GM19351 (cell line): ENCODE measurements around the gene ENPEP.
"Not testable (repeated sequence)": the region's sequence is repeated elsewhere in the genome, so short reads cannot be mapped to it uniquely, and the experiment has no call there.

Experiments
- ATAC-seq: cut with Tn5 transposase; IDR thresholded peaks from one replicate; pipeline ENCODE4 v1.9.1; 2021; ENCODE audit warnings: mild to moderate bottlenecking, moderate library complexity; ENCODE audit not compliant: unreplicated experiment

Gene ENPEP

DNA sequence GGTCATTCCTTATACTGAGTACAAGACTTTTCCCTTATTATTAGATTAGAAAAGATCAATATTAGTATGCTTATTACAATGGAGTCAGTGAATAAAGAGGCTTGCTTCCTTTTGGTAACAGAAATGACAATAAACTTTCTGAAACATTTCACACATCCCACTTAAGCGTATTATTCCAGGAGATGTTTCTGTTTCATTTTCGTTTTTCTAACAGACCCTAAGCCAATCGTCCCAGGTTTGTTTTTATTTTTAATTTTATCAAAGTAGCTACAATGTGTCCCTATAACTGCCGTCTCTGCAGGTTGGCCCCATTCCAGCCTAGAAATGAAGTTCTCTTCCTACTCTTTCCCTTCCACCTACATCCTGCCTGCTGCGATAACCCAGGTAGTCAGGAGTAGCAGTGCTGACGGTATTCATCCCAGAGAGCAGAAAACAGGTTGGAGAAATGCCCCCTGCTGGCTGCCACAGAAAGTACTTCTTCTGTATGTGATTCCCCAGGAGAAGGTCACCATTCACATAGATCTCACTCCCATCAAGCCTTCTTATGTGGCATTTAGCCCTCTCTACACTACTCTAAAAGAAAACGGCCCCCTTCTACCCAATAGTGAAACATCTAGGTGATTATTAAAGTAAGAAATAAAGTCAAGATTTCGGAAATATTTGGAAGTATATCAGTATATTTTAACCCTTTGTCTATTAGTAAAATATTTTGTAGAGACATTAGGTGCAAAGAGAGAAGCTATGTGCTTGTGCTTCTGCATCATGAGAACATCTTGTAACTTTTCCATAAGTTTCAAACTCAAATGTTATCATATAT is 40.4 kb downstream of the ENPEP start:
- ATAC-seq = peak; percentile 84

DNA sequence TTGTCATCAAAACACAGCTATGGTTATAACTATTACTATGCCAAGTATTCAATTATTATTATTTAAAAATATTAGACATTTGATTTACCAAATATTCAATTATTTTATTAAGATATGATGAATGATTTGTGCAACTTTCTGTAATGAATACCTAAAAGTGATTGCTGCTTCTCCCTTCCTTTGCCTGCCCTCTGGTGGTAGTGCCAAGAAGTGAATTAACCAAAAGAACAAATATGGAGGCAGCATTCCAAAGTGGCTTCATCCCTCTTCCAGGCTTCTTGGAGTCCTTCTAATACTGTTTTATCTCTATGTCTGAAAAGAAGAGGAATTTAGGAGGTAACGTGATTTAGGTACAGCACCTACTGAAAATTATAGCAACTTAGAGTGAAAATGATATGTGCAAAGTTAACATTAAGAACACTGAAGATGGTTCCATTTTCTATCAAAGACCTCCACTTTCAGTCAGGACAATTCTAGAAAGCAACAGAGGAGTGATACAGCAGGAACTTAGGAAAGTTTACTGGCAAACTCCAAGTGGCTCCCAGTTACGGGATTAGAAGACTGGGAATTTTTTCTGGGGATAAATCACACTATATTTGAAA is 43.0 kb downstream of the ENPEP start:
- ATAC-seq = no peak

DNA sequence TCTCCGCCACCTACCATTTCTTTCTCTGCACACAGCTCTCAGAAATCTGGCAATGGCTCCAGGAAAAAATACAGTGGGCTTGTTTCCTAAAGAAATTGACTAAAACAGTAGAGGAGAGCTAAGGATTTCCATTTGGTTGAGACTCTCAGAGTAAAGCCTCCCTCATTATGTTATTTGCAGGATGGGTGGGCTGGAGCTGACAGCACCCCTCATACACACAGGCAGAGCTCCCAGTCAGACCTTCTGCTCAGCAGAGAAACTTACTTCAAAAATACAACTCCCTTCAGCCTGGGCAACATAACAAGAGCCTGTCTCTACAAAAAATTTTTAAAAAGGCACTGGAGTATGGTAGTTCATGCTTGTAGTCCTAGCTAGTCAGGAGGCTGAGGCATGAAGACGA is 44.9 kb downstream of the ENPEP start:
- ATAC-seq = no peak

DNA sequence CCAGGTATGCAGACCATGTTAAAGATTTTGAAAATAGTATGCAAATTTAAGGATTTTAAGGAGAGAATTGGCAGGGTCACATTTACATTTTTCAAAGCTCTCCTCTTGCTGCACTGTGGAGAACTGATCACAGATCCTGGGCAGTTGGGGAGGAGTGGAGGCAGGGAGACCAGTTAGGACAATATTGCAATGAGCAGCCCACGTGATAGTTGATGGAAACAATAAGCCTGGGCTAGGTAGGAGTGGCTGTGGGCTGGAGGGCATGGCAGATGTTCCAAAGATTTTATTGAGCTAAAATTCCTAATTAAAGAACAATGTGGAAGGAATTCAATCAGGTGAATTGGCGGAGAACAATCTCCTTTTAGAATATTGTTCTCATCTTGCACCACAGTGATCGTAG is 50.6 kb downstream of the ENPEP start:
- no peak for ATAC-seq

DNA sequence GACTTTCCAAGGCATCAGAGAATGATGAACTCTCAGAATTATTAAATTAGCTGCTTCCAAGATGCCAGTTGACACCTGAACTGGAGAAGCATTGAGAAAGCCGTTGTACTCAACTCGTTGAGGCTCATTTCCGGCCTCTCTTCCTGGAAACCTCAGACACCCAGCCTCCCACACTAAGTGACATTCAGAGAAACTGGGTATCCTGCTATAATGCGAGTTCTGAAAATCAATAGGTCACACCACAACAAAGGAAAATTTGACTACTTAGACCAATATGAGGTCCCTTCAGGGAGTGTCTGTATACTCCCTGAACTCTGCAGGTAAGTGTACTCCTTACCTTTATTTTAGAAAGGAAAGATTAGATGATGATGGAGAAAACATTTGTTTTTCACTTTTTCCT is 51.2 kb downstream of the ENPEP start:
- ATAC-seq = no peak

DNA sequence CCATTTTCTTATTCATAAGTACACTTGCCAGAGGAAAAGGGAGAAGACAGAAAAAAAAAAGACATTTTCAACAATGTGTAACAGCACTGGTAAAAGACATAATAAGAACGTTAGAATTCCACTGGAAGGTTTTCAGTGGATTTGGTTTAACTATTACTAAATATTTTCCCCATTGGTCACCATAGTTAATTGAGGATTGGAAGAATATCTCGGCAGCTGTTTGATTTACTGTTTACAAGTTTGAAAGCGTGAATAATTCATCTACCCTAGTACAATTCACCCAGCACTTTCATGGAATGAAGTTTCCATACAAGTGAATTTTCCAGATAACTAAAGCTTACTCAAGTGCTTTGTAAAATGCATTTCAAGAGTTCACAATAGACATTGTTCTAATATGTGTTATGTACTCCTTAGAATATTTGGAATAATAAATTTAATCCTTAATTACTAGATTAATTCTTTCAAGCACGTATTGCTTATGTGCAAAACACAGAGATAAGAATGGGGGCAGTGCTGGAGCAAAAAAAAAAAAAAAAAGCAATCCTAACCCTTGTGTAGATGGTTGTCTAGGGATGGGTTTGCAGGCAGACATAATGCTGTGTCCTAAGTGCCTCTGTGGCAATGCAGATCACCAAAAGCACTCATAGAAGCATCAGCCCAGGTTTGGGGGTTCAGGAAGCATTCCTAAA is 57.1 kb downstream of the ENPEP start:
- peak; percentile 25 for ATAC-seq

DNA sequence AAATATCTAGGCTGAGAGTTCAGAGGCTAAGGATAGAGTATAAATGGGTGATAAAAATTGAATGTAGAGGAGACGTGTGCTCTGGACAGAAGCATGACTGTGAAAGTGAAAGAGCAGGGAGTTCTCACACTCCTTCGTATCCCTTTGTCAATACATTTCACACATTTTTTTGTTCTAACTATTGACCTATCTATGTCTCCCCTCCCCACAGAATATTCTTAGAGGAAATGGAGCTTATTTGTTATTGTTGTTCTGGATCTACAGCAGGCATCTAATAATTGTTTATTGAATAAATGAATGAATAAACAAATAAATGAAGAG is 57.6 kb downstream of the ENPEP start:
- peak; percentile 66 for ATAC-seq

DNA sequence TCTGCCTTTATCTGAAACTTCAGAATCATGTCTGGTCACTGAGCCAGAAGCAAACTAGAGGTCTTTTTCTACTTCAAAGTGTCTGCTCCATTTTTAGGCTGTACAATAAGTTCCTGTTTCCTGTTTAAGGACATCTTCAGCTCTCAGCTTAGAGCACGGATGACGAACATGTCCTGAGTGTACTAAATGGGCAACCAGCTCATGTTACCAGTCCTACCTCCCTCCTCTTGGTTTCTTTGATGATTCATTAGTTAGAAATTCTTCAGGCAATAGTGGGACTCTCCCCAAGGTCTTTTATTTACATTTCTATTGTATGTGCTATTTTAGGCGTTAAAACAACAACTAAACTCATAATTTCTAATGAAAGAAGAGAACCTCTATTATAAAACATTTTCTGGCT is 58.0 kb downstream of the ENPEP start:
- peak; percentile 76 for ATAC-seq

DNA sequence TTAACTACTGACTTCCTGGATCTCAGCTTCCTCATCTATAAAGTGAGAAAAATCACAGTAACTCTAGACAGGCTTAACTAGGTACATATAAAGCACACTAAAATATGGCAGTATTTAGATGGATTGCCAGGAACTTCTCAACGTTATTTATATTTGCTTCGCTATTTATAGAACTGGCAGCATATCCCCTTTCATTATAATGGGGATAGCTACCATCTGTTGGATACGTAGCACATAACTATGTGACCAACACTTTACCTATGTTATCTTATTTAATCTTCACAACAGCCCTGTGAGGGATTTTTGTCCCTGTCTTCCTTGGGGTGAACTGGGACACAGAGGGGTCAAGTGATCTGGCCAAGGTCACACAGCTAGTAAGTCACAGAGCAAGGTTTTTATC is 64.6 kb downstream of the ENPEP start:
- no peak for ATAC-seq

DNA sequence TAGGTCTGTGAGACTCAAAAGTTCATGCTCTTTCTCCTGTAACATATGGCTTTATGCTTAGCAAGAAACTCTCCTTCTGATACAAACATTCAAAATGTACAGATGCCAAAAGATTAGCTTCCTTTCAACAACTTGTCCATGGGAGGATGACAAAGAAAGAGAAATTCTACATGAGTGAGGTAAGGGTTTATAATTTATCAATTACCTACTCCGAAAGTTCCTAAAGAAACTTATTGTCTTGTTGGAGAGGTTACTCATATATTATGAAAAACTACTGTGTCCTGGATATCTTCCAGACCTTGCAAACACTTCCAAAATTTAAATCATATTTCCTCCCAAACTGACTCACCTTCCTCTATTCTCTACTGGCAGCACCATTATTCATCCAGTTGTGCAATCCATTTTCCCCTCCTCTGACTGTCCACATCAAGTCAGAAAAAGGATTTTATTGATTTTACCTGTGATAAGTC is 65.1 kb downstream of the ENPEP start:
- no peak for ATAC-seq

DNA sequence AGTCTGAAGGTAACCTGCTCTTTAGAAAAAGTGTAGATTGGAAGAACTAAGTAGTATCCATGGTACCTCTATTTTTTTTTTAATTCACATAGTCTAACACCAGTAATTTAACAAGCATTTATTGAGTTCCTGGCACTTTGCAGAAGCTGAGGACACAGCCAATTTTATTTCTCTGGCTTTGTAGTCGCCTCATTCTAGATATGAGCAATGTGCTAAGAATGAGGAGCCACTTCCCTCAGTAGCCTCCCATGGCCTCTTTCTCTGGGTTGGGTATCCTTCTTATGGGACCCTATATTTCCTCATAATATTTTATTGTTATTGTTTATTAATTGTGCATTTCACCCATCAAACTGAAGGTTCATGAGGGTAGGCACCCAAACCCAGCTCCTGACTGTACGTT is 67.6 kb downstream of the ENPEP start:
- no peak for ATAC-seq

DNA sequence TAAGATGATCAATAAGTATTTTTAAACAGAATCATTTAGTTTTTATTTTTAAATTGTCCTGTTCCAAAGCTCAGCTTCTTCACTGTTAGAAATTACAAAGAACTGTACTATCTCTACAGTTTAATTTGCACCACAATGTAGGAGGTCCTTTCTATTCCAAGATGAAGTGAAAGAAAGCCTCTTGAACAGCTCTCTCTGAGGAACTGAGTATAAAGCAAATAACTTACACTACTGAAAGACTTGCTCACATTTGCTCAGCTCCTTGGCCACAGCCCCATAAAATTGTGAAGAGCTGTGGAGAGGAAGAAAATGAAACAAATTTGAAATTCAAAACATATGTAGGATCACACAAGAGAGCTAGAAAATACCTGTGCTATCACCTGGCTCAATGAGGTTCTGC is 68.6 kb downstream of the ENPEP start:
- ATAC-seq = peak; percentile 67

DNA sequence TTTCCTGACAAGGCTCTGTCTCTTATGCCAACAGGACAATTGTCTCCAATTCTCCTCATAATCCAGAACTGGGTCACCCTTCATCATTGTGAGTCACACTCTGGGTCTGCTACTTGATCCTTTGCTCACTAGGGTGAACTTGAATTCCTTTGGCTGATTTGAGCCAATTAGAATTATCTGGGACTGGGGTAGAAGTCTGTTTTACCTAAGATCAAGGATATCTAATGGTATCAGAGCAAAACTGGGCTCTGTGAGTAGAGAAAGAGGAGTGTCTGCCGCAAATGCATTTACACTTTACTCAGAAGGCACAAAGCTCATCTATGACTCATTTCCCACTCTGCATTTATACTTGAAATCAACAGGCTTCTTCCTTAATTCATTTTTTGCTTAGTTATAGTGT is 74.3 kb downstream of the ENPEP start:
- ATAC-seq = no peak

DNA sequence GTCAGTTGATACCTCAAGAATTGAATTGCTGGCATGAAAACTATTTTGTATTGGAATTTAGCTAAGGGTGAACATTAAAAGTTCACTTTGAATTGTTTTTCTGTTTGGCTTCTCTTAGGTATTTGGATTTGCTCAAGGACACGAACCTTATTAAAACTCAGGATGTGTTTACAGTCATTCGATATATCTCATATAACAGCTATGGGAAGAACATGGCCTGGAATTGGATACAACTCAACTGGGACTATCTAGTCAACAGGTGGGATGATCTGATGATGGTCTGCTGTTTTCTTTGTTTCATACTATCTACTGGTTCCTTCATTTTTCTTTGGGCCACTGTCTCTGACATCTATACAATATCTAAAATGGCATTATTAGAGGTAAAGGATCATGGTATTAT is 77.2 kb downstream of the ENPEP start:
- no peak for ATAC-seq

DNA sequence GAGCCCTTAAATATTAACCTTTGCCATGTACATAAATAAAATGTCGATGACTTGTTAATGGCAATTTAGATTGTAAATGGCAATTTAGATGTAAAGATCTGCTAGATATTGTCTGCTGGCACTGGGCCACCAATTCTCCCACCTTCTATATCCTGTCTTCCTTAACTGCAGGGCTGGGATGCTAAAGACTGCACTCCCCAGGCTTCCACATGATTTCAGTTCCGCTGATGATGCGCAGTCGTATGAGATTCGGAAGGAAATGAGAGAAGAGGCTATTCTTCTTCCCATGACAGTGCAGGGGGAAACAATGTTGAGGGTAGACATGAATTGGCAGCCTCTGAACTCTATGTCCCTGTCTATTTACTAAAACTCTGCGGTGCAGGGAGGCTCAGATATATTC is 91.3 kb downstream of the ENPEP start:
- no peak for ATAC-seq

DNA sequence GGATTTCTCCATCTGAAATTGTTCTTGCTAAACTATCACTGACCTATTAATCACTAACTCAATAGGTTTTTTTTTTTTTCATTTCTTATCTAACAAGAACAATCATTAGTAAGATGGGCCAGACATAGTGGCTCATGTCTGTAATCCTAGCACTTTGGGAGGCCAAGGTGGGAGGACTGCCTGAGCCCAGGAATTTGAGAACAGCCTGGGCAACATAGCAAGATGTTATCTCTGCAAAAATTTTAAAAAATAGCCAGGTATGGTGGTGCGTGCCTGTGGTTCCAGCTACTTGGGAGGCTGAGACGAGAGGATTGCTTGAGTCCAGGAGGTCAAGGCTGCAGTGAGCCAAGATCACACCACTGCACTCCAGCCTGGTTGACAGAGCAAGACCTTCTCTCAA is 100.7 kb downstream of the ENPEP start:
- ATAC-seq = not testable (repeated sequence)

DNA sequence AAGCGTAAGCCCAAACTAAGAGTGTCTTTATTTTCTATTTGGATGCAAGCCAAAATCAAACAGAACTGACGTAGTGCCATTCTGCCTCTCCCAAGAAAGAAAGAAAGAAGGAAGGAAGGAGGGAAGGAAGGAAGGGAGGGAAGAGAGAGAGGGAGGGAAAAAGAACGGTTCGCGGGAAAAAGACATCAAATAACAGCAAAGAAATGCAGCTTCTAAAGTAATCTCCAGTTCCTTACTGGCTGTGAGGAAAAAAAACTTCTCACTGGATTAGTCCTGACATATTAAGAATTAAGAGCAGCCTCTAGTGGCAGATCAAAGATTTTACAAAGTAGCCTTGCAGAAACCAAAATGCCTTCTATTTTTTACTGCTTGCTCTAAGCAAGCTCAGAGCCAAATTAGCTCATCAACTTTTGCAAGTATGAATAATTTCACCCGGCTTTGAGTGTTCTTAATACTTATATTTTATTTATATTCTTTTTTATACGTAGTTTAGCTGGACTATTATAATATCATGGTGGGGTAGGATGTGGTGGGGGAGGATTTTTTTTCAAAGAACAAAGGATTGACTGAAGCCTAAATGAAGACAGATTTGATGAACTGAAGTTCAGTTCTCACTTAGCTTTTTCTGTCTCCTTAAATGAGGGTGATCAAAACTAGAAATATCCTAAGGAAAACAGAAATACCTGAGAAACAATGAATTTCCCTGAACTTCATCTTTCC is 110.3 kb downstream of the ENPEP start:
- peak; percentile 48 for ATAC-seq

DNA sequence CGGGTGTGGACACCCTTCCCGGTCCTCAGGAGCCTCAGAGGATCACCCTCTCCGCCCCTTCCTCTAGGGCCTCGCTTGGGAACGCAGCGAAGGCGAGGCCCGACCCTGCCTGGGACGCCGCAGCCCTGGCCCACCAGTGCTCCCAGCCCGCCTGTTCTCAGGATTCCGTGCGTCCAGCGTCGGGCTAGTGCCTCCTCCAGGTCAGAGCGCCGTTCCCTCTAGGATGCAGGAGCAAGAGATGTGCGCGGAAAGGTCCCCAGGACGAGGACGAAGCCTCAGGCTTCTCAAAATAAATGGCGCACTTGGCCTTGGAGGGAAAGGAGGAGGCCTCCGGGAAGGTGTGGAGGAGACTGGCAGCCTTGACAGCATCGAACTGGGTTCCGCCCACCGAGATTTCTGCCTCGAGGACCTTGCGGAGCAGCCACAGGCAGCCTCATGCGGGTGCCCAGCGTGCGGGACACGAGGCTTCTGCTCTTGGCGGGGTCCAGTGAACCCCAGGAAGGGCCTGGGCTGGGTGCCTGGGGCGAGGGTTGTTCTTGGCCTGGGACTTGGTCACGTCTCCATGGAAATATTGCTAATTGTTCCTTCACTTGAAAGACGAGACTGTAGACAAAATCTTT is 111.8 kb downstream of the ENPEP start:
- no peak for ATAC-seq

DNA sequence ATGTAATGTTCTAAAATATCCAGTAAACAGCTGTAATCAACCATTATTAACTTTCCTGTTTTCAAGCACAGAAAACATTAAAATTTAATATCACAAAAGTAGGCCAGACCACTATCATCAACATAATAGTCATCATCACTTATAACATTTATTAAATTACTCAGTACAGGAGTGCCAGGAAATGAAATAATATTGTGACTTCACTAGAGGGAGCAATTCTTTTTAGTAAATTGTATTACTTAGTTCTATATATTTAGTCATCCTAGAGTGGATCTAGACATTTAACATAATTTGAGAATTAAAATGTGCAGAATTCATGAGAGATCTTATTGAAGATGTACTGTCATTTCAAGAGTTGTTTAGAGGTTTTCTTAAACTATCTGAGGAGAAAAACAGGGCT is 113.3 kb downstream of the ENPEP start:
- ATAC-seq = no peak

DNA sequence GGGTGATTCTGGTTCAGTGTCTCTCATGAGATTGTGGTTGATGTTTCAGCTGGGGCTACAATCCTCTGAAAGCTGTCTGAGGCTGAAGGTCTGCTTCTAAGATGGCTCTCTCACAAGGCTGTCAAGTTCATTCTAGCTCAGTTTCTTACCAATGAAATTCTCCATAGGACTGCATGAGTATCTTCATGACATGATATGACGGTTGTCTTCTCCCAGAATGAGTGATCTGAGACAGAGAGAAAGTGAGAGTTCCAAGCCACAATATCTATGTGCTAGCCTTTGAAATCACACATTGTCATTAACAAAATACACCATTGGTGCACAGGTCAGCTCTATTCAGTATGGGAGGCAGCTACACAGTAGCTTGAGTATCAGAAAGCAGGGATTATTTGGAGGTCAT is 119.6 kb downstream of the ENPEP start:
- no peak for ATAC-seq

DNA sequence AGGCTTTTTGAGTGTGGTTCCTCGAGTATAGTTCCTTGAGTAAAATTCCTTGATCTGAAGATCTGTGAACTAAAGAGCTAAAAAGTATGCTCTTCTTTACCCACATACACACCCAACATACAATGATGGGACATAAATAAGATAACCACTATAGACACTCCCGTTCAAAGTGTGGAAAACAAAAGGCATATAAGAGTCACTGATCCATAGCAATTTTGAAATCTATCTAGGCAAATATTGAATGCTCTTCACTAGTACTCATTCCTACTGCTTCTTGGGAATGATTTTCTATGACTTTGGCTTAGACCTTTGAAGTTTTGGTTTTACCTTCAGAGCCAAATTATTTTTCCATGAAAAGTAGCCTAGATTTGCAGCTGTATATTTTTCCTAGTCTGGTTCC is 120.5 kb downstream of the ENPEP start:
- no peak for ATAC-seq
